ENCODE measurements around the gene MEX3D.

Gene MEX3D

DNA sequence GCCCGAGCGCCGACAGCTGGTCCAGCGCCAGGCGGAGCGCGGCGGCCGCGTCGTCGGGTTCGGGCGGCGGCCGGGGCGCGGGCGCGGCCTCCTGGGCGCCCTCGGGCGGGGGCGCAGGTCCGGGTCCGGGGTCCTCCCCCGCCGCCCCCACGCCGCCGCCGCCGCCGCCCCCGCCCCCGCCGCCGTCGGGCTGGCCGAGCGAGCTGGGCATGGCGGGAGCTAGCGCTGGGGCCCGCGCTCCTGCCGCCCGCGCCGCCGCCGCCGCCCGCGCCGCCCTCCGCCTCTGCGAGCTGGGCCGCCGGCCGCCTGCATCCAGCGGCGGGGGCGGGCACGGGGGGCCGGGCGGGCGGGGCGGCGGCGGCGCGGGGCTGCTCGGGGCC, 287 bp downstream of the MEX3D start:
- TF ChIP-seq POLR2AphosphoS5 (IDR thresholded peaks at IDR 0.05; ENCODE audit: low read depth, low read length) = no peak
- no peak for TF ChIP-seq TAF1 (IDR thresholded peaks at IDR 0.05; ENCODE audit: borderline replicate concordance, insufficient read depth, low read length)
- TF ChIP-seq FOXP2 (optimal IDR thresholded peaks at IDR 0.05; ENCODE audit: borderline replicate concordance, extremely low read depth, extremely low read length, insufficient read depth) = no peak
- no peak for TF ChIP-seq SIN3A (IDR thresholded peaks at IDR 0.05; ENCODE audit: borderline replicate concordance, insufficient read depth, low read length)
- TF ChIP-seq, protein P1, sequence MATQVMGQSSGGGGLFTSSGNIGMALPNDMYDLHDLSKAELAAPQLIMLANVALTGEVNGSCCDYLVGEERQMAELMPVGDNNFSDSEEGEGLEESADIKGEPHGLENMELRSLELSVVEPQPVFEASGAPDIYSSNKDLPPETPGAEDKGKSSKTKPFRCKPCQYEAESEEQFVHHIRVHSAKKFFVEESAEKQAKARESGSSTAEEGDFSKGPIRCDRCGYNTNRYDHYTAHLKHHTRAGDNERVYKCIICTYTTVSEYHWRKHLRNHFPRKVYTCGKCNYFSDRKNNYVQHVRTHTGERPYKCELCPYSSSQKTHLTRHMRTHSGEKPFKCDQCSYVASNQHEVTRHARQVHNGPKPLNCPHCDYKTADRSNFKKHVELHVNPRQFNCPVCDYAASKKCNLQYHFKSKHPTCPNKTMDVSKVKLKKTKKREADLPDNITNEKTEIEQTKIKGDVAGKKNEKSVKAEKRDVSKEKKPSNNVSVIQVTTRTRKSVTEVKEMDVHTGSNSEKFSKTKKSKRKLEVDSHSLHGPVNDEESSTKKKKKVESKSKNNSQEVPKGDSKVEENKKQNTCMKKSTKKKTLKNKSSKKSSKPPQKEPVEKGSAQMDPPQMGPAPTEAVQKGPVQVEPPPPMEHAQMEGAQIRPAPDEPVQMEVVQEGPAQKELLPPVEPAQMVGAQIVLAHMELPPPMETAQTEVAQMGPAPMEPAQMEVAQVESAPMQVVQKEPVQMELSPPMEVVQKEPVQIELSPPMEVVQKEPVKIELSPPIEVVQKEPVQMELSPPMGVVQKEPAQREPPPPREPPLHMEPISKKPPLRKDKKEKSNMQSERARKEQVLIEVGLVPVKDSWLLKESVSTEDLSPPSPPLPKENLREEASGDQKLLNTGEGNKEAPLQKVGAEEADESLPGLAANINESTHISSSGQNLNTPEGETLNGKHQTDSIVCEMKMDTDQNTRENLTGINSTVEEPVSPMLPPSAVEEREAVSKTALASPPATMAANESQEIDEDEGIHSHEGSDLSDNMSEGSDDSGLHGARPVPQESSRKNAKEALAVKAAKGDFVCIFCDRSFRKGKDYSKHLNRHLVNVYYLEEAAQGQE (IDR thresholded peaks at IDR 0.05; ENCODE audit: insufficient read depth in 1 of 2, low read depth in 2 of 2, low read length in 2 of 2) = no peak

DNA sequence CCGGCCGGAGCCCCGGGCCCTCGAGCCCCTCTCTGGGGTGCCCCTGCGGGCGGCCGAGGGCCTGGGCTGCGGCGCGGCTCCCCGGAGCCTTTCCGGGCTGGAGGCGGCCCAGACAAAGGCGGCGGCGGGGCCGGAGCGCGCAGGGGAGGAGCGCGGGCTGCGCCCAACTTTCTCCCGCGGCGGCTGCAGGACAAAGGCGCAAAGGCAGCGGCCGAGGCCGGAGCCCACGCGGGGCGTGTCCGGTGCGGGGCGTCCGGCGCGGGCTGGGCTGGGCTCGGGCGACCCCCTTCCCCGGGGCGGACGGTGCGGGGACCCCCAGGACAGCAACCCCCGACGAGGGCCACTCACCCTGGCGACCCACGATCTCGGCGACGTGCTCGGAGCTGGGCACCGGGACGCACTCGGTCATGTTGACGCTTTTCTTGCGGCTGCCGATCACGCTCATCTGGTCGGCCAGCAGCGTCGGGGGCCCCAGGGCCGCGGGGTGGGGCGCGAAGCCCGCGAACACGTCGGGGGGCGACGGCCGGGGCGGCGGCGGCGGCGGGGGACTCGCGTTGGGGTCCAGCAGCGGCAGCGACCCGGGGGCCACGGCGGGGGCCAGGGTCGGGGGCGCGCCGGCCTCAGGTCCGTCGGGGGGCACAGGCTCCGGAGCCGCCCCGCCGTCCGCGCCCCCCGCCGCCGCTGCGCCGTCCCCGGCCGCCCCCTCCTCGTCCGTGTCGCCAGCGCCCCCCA, 843 bp downstream of the MEX3D start:
- TF ChIP-seq TAF1 (IDR thresholded peaks at IDR 0.05; ENCODE audit: borderline replicate concordance, insufficient read depth, low read length) = no peak
- TF ChIP-seq SIN3A (IDR thresholded peaks at IDR 0.05; ENCODE audit: borderline replicate concordance, insufficient read depth, low read length) = no peak
- TF ChIP-seq, protein P1 (IDR thresholded peaks at IDR 0.05; ENCODE audit: insufficient read depth in 1 of 2, low read depth in 2 of 2, low read length in 2 of 2) = no peak
- TF ChIP-seq POLR2AphosphoS5 (IDR thresholded peaks at IDR 0.05; ENCODE audit: low read depth, low read length) = no peak

DNA sequence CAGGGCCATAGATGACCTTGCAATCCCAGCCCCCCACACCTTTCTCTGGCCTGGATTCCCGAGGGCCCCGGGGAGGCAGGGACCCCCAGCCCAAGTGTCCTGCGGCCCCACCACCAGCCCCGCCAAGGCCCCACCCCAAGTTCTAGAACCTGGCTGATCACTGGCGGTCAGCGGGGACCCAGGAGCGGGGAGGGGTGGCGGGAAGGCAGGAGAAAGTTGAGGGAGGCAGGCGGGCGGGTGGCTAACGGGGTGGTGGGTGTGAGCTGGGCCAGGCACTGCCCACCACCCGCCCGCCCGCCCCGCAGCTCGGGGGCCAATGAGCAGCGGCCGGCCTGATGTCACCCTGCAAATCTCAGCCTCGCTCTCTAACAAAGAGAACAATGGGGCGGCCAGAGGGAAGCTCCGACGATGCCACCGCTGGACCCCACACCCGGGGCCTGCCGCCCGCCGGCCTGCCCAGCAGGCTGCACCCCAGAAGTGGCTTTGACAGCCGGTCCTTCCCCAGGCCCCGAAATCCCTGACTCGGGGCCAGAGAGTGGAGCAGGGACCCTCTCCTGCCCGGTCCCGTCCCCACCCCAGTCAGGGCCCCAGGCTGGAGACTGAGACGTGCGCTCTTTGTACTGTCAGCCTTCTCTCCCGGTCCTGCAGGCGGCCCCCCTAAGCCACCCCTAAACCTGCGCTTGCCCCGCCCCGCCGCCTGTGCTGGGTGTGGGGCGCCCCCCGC, 1.6 kb downstream of the MEX3D start:
- peak; percentile 52; the same call in 1 of the 2 replicates for TF ChIP-seq POLR2AphosphoS5 (IDR thresholded peaks at IDR 0.05; ENCODE audit: low read depth, low read length)
- TF ChIP-seq FOXP2 (optimal IDR thresholded peaks at IDR 0.05; ENCODE audit: borderline replicate concordance, extremely low read depth, extremely low read length, insufficient read depth) = no peak

DNA sequence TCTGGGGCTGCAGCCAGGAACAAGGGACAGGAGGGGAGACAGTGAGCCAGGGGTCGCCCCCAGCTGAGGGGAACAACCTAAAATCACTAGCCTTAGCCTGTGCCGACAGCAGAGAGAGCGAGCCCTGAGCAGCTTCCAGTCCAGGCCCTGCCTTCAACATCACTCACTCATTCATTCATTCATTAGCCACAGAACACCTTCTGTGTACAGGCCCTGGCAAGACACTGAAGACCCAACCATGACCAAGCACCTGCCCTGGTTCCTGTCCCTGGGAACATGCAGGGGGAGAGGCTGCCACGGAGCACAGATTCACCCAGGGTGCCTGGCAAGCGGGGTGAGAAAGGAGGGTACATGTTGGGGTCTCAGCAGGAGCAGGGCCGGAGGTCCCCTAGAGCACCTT, 4.9 kb downstream of the MEX3D start:
- TF ChIP-seq POLR2AphosphoS5 (IDR thresholded peaks at IDR 0.05; ENCODE audit: low read depth, low read length) (no peak), FOXP2 (optimal IDR thresholded peaks at IDR 0.05; ENCODE audit: borderline replicate concordance, extremely low read depth, extremely low read length, insufficient read depth) (no peak), TAF1 (IDR thresholded peaks at IDR 0.05; ENCODE audit: borderline replicate concordance, insufficient read depth, low read length) (no peak)

DNA sequence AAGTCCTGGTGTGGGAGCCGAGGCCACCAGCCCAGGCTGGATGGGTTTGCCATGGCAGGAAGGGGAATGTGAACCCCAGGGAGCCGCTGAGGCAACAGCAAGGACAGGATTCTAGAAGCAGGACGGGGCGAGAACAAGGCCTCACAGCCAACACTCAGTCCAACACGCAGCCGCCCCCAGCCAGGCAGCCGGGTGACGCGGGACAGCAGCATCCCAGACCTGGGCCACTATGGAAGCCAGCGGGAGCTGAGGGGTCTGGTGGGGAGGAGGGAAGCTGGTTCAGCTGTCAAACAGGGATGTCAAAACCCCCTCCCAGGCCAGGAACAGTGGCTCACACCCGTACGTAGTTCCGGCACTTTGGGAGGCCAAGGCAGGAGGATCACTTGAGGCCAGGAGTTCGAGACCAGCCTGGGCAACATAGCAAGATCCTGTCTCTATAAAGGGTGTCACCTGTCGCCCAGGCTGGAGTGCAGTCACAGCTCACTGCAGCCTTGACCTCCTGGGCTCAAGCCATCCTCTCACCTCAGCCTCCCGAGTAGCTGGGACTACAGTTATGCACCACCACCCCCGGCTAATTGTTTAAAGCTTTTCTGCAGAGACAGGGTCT, 6.8 kb downstream of the MEX3D start:
- TF ChIP-seq FOXP2 (optimal IDR thresholded peaks at IDR 0.05; ENCODE audit: borderline replicate concordance, extremely low read depth, extremely low read length, insufficient read depth) (no peak), POLR2AphosphoS5 (IDR thresholded peaks at IDR 0.05; ENCODE audit: low read depth, low read length) (no peak), TAF1 (IDR thresholded peaks at IDR 0.05; ENCODE audit: borderline replicate concordance, insufficient read depth, low read length) (no peak), SIN3A (IDR thresholded peaks at IDR 0.05; ENCODE audit: borderline replicate concordance, insufficient read depth, low read length) (no peak)
- TF ChIP-seq, protein P1 (IDR thresholded peaks at IDR 0.05; ENCODE audit: insufficient read depth in 1 of 2, low read depth in 2 of 2, low read length in 2 of 2) = no peak

All from PFSK-1 (cell line).